ENCODE measurements around the gene CMC1.
"Not testable (repeated sequence)": the region's sequence is repeated elsewhere in the genome, so short reads cannot be mapped to it uniquely, and the experiment has no call there.

The CMC1 gene, protein sequence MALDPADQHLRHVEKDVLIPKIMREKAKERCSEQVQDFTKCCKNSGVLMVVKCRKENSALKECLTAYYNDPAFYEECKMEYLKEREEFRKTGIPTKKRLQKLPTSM

DNA sequence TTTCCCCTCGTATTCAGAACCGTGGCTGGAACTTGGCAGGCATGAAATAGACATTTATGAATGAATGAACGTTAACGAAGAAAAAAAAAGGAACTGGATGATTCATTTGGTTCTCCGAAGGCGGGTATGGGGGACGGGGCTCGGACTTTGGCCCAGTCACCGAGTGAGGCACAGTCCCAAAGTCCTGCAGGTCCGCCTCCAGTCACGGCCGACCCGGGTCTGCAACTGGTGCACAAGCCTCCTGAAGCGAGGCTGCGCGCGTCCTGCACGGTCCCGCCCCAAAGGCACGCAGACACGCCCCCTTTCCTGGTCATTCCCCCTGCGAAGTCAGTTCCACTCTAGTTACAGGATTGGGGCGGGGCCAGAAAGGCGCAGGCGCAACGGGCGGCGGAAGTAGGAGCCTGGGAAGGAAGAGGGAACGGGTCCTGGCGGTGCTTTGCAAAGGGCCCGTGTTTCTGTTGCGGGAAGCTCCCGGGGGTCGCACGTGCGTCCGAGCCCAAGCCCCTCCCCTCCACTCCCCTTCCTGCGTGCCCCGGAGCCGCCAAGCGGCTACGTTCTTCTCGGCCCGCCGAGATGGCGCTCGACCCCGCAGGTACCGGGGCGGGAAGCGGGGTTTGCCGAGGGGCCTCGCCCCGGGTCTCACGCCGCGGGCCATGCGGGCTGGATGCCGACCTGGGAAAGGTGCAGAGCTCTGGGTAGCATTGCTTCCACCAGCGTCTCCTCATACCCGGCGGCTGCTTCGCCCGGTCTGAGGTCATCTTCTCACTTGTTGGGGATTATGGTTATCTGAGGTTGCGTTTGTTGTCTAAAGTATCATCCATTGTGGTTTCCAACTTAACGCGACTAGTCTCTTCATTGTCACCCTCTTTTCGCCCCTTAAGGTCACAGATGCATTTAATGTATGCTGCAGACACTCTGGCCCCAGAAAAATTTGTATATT is at the start of gene CMC1:
Gene CMC1, plus strand, starts transcription at position 399 of the 940 bp plus-strand sequence. Its CDS starts 175 bp downstream, at position 574.
- peak; percentile 97 for DNase-seq

DNA sequence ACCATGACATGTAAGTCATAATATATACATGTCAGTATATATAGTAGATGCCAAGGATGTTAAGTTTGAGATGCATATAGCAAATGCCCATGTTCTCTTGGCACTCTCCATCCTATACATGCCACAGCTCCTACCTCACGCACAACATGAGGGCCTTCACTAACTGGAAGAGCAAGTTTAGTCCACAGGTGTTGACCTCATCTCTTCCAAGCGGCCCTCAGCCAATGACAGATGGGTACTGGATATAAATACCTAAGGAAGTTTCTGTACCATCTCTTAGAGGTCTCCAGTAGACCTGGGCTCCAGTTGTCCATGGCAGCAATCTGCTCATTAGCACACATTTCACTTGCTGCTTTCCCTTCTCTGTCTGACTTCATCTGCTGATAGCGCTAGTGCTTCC is 43.3 kb upstream of the CMC1 start:
- DNase-seq: no peak

DNA sequence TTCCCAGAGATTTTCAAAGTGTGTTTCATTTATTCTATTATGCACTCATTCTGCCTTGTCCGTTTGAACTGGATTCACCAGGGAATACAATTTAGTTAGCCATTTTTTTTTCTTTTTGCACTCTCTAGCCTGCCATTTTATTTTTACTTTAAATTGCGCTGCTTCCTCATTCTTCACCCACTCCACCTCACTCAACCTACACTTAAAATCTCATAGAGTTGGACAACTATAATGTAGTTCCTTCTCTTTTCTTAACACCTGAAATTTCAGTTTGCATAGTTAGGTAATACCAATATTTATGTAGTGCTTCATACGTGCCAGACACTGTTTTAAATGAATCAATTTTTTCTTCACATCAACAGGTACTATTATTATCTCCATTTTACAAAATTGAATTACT is 42.4 kb upstream of the CMC1 start:
- no peak for DNase-seq

DNA sequence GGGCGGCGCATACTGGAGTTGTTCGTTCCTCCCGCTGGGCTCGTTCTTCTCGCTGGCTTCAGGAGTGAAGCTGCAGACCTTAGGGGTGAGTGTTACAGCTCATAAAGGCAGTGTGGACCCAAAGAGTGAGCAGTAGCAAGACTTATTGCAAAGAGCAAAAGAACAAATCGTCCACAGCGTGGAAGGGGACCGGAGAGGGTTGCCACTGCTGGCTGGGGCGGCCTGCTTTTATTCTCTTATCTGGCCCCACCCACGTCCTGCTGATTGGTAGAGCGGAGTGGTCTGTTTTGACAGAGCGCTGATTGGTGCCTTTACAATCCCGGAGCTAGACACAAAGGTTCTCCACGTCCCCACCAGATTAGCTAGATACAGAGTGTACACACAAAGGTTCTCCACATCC is 41.8 kb upstream of the CMC1 start:
- DNase-seq: not testable (repeated sequence)

DNA sequence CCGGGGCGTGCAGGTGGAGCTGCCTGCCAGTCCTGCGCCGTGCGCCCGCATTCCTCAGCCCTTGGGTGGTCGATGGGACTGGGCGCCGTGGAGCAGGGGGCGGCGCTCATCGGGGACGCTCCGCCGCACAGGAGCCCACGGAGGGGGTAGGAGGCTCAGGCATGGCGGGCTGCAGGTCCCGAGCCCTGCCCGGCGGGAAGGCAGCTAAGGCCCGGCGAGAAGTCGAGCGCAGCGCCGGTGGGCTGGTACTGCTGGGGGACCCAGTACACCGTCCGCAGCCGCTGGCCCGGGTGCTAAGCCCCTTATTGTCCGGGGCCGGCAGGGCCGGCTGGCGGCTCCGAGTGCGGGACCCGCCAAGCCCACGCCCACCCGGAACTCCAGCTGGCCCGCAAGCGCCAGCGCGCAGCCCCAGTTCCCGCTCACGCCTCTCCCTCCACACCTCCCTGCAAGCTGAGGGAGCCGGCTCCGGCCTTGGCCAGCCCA is 41.0 kb upstream of the CMC1 start:
- DNase-seq: not testable (repeated sequence)

DNA sequence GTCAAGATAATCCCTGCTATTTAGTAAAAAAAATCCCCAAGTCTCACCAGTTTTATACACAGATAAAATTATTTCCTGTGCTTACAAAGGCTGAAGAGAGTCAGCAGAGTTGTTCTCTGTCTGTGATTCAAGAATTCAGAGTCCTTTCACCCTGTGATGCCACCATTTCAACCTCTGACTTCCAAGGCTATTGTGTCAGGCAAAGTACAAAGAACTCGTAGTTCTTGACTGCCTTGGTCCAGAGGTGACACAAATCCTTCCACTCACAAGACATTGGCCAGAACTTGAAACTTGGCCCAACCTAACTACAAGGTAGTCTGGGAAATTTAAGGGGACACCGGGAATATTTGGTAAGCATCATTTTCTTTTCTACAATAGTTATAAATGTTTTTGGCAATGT is 34.9 kb upstream of the CMC1 start:
- DNase-seq: no peak

DNA sequence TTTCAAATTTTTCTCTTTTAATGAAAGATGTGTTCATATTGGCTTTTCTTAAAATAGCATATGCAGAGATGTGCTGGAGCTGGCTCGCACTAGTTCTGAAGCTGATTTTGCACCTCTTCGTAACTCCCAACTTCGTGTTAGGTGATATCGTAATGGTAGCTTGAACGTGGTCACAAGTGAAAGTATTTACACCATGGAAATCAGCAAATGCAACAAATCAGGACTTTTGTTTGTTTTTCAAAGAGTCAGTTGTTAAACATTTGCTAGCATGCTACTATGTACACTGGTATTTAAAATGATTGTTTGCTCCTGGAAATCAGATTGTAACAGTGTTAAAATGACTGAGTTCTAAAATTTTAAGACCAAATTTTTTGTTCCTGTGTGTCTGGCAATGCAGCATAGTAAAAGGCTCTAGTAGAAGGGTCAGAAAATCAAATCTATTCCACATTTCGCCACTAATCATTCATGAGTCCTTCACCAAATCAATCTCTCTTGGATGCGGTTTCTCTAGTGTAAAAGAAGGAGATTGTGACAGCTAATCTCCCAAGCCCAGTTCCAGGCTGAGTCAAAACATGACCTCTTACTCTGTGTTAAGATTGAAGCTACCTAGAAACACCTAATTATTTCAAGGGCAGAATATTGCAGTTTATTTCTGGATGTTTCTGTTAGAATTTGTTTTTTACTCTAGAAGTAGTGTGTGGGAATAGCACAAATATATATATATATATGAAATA is 34.3 kb upstream of the CMC1 start:
- DNase-seq: no peak

DNA sequence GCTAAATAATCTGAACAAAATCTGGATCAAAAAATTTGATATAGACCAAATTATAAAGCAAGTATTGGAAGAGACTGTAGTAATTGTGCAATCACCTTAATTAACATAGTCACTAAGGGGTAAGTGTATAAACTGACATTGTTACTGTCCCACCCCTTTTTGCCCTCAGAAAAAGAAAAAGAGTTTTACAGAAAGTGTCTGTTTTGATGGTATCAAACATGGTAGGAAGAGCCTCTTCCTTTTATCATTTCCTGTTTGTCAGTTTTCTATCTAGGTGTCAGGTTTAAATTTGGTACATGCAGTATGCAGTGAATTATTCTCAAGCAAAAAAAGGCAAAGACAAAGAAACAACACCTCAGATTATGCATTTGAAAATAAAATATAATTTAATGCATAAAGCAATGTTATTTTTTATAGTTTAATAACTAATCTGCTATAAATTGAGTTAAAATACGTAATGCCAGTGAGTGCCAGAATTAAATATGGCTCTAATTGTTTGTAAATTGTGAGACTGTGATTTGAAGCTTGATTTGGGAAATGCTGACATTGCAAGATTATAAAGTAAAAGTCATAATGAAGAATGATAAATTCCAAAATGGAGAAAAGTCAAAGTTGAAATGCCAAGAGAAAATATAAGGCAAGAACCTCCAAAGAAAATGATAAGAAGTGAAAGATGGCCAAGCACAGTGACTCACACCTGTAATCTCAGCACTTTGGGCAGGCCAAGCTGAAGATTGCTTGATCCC is 30.3 kb upstream of the CMC1 start:
- no peak for DNase-seq

DNA sequence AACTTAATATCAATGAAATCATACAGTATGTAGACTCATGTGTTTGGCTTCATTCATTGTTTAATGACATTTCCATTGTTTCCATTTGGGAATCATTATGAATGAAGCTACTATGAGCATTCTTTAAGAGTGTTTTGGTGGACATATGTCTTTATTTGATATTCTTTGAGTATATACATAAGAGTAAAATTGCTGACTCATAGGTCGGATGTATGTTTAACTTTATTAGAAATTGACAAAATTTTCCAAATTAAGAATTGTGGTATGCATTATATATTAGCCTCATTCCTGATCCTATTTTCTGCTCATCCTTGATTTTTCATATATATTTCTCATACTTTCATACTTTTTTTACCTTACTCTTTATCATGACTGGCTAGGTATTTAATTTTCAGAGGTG is 28.7 kb upstream of the CMC1 start:
- DNase-seq: no peak

DNA sequence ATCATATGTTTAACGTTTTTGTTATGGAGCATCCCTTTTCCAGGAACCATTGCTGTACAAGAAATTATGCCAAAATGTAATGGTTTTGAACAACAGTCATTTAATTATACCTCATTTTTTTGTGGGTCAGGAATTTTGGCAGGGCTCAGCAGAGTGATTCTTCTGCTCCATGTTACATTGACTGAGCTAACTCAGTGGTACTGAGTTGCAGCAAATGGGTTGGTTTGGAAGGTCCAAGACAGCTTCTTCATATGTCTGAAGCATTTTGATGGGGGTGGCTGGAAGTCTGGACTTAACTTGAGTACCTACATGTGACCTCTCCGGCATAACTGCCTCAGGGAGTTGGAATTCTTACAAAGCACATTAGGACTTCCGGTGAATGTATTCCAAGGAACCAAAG is 26.0 kb upstream of the CMC1 start:
- DNase-seq: no peak

DNA sequence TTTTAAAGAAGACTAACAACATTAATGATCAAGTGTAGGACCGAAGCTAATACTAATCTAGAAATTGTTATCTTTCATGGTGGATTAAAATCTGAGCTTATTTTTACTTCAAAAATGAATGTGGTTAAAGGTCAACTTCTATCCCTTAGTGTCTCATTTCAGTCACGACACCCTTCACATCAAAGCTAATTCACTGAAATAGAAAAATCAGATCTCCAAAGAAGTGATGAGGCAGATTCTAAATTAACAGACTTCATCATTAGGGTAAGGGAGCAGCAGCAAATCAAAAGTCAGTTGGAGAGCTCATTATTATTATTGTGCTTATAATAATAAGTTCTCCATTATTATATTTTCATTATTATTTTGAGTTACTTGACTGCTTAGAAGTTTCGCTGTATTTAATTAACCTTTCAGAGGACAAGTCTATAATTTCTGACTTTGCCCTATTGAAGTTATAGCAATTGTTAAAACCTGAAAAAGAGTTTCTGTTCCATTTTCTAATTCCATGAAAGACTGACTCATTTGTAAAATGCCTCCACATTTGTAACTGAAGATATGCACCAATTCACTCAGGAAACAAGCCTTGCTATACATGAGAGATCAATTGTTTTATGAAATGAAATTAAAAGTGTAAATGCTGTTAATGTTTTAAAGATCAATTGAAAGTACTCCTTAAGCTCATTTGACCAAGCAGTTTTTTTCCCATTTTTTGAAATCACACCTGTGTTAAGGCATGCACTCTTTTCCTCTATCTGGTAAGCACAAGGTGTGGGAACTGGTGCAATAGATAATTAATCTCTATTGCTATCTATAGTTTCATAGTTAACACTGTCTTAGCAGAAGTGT is 23.1 kb upstream of the CMC1 start:
- no peak for DNase-seq

DNA sequence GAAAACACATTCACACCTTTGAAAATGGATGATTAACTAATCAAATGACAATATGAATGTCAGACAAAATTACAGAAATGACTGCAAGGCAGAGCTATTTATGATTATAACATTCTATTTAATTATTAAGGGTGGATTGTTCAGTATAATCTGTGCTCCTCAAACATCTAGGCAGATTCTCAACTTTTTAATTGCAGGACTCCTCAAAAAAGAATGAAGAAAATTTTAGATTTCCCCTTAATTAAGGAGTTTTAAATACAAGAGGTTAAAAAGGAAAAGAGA is 22.6 kb upstream of the CMC1 start:
- DNase-seq: no peak

DNA sequence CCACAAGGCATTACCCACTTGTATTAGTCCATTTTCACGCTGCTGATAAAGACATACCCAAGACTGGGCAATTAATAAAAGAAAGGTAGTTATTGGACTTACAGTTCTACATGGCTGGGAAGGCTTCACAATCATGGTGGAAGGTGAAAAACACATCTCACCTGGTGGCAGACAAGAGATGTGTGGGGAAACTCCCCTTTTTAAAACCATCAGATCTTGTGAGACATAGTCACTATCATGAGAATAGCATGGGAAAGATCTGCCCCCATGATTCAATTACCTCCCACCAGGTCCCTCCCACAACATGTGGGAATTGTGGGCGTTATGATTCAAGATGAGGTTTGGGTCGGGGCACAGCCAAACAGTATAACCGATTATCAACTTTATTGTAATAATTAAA is 17.0 kb upstream of the CMC1 start:
- DNase-seq: no peak

DNA sequence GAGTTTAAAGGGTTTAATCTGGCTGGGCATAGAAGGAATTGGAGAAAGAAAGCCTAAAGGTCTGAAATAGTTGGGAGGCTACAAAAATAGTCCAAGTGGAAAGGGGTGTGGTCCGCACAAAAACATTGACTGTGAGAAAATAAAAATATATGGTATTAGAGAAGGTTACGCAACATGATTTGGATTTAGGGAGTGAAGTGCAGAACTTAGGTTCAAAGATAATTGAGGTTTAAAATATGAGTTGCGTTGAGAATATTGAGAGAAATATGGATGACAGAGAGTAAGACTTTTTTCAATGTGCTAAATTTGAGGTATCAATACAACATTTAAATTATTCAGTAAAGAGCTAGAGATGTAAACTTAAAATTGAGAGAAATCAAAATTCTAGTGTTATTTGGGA is 15.4 kb upstream of the CMC1 start:
- no peak for DNase-seq

DNA sequence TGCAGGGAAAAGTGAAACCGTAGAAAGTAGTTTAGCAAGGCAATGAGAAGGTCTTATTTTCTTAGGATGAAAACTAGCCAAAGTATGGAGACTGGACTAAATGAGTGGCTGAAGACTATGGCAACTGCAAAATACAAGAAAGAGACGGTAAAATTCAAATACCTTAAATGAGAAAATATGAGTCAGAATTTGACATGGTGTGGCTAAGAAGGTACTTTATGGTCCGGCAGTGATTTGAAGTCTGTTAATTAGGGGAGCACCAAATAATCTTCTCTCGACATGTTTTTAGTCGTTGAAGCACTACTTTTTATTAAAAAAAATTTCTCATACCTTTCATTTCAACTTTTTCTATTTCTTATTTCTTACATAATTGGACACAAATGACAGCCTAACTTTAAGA is 12.8 kb upstream of the CMC1 start:
- no peak for DNase-seq

DNA sequence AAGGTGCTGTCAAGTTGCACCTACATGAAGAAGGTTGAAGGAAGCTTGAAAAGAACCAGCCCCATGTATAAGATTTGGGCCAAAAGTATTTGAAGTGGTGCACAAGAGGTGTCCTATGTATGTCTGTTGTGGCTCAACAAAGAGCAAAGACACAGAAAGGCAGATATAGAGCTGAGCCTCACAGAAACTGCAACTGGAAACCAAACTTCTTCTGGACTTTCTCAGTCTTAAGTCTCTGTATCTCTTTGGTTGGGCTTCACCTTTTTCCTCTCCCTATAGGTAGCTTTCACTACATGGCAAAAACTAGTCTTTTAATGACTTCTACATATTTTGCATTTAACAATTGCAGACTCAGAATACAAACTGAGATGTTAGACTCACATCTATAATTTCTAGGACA is 8.8 kb upstream of the CMC1 start:
- no peak for DNase-seq

DNA sequence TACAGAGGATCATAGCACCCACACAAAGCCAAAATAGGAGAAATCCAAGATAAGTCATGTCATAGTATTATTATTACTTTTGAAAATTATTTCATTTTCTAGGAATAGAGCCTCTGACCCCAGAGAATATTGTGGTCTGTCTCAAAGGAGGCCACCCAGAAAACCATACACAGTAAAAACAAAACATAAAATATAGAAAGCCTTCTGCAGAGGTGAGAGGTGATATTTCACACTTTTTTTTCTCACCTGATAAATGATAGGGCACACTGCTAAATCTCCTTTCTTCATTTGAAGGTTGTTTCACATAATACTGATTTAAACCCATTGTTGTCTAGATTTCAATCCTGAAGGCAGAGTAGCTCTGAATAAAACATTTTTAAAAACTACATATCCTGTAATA is 7.0 kb upstream of the CMC1 start:
- DNase-seq: no peak

DNA sequence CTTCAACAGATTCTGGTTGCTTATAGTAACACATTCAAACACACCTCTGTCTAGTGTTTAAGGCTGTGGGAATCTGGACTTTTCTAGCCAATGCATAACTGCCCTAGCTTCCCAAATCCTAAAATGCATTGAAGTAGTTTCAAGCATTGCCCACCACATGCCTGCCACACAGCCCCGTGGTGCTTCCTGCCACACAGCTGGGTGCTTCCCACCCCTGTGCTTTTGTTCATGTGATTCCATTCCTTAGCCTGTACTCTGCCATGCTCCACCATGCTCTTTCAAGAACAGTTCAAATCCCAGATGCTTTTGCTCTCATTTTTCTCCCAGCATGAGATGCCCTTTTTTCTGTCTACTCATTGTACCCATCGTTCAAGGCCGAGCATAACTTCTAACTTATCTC is 2.3 kb upstream of the CMC1 start:
- DNase-seq: no peak

DNA sequence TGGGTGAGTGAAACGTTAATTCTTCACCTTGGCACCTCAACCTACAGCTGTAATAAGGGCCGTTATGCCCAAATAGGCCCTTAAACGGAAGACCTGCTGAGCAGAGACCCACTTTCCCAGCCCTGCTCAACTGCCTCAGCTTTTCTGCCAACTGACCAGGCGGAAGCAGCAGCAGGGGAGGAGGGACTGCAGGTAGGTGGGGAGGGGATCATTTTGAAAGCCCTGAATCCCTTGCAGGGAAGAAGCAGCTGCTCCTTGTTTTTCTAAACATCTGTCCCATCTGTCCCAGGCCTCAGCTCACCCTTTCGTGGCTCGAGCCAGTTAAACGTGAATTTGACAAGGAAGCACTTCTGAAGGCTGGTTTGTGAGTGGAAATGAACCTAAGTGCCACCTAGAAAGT is 978 bp upstream of the CMC1 start:
- no peak for DNase-seq

DNA sequence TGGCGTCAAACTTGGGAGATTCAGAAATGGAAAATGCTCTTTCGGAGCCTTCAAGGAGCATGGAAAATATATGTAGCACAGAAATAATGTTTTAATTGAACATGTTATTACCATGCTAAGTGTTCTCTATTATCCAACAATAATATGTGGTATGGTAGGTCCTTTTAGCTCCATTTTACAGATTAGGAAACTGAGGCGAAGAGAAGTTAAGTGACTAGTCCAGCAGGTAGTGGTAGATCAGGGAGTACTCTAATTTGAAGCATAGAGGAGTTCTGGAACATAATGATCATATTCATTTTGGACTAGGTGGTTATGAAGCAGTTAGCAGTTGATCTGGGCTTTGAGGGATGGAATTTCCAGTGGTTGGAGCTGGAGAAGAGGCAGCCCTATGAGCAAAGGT is 1.1 kb downstream of the CMC1 start:
- no peak for DNase-seq

DNA sequence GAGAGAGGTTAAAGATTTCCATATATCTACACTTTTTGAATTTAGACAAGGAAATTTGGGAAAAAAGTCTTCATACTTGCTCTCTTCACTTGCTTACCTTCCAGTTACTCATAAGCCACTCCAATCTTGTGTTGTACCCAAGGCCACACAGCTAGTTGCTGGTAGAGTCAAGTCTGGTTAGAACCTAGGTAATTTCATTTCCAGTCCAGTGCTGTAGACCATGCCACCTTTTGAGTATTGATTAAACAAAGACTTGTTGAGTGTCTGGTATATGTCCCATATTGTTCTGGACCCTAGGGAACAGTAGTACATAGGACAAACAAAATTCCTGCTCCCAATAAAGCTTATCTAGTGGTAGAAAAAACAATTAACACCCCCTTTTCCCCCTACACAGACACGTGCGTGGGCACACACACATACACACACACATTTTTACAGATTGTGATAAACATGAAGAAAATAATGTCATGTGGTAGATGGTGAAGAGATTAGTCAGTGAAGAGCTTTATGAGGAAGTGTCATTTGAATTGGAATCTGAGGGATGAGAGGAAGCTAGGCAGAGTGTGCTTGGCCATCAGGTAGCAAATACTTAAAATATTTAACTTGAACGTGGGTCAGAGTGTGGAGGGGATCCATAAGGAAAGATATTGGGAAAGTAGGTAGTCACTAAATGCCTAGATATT is 2.1 kb downstream of the CMC1 start:
- no peak for DNase-seq

DNA sequence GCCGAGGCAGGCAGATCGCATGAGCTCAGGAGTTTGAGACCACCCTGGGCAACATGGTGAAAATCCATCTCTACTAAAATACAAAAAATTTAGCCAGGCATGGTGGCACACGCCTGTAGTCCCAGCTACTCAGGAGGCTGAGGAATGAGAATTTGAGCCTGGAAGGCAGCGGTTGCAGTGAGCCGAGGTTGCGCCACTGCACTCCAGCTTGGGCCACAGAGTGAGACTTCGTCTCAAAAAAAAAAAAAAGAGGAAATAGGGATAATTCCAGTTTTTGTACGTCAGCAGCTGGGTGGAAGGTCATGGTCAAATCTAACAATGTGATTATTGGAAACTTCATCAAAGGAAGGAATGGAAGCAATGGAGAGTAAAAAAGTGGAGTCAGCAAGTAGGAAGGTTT is 3.1 kb downstream of the CMC1 start:
- DNase-seq: no peak

All from fibroblast of upper back skin (primary cell).